ENCODE data around the gene SPINT4.
"Not testable (repeated sequence)": the region's sequence is repeated elsewhere in the genome, so short reads cannot be mapped to it uniquely, and the experiment has no call there.

The SPINT4 gene

GRCh38 chr20:45722047-45722446, at the start of gene SPINT4:
TSS of gene SPINT4 (plus strand) at chr20:45722347. CDS start at chr20:45722368, 21 bp downstream.
- TF ChIP-seq ZFX (IDR thresholded peaks at IDR 0.05): no peak
- no peak for TF ChIP-seq CTCF (conservative IDR thresholded peaks at IDR 0.05)
- no peak within 1 kb of the TSS for H3K27ac ChIP-seq

GRCh38 chr20:45672765-45673164, 49.4 kb upstream of the SPINT4 start:
- H3K27ac ChIP-seq: no peak overlapping the region
- TF ChIP-seq ZFX (IDR thresholded peaks at IDR 0.05) (no peak), CTCF (conservative IDR thresholded peaks at IDR 0.05) (no peak)

- H3K27ac ChIP-seq: no peak overlapping the region
- TF ChIP-seq ZFX (IDR thresholded peaks at IDR 0.05): no peak
- no peak for TF ChIP-seq CTCF (conservative IDR thresholded peaks at IDR 0.05)
These were observed 42.5 kb upstream of the SPINT4 start for GRCh38 chr20:45679650-45680049.

GRCh38 chr20:45685896-45686295, 36.3 kb upstream of the SPINT4 start:
- H3K27ac ChIP-seq: no peak overlapping the region
- TF ChIP-seq ZFX (IDR thresholded peaks at IDR 0.05): no peak
- TF ChIP-seq CTCF (conservative IDR thresholded peaks at IDR 0.05): no peak; the same call in 1 of the 2 replicates

- not testable (repeated sequence) for H3K27ac ChIP-seq
These were observed 28.8 kb upstream of the SPINT4 start for GRCh38 chr20:45693346-45693745.

- no peak overlapping the region for H3K27ac ChIP-seq
- TF ChIP-seq CTCF (conservative IDR thresholded peaks at IDR 0.05) (no peak), ZFX (IDR thresholded peaks at IDR 0.05) (no peak)
These were observed 26.7 kb upstream of the SPINT4 start for GRCh38 chr20:45695496-45695895.

GRCh38 chr20:45701104-45701503, 21.0 kb upstream of the SPINT4 start:
- TF ChIP-seq ZFX (IDR thresholded peaks at IDR 0.05): no peak
- TF ChIP-seq CTCF (conservative IDR thresholded peaks at IDR 0.05): no peak
- no peak overlapping the region for H3K27ac ChIP-seq

- no peak for TF ChIP-seq CTCF (conservative IDR thresholded peaks at IDR 0.05)
- TF ChIP-seq ZFX (IDR thresholded peaks at IDR 0.05): no peak
- H3K27ac ChIP-seq: no peak within 1 kb of the TSS
These were observed 20.3 kb upstream of the SPINT4 start, which contains the start of gene WFDC13 for GRCh38 chr20:45701873-45702272. TSS of gene WFDC13 (plus strand) at chr20:45702038. CDS start at chr20:45702124, 86 bp downstream.

Data from C4-2B (cell line).